Measurements from ENCODE around the gene MFSD1.
A peak's percentile ranks its signal among the peaks of the same experiment; 100 is the strongest.

The MFSD1 gene, protein sequence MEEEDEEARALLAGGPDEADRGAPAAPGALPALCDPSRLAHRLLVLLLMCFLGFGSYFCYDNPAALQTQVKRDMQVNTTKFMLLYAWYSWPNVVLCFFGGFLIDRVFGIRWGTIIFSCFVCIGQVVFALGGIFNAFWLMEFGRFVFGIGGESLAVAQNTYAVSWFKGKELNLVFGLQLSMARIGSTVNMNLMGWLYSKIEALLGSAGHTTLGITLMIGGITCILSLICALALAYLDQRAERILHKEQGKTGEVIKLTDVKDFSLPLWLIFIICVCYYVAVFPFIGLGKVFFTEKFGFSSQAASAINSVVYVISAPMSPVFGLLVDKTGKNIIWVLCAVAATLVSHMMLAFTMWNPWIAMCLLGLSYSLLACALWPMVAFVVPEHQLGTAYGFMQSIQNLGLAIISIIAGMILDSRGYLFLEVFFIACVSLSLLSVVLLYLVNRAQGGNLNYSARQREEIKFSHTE

DNA sequence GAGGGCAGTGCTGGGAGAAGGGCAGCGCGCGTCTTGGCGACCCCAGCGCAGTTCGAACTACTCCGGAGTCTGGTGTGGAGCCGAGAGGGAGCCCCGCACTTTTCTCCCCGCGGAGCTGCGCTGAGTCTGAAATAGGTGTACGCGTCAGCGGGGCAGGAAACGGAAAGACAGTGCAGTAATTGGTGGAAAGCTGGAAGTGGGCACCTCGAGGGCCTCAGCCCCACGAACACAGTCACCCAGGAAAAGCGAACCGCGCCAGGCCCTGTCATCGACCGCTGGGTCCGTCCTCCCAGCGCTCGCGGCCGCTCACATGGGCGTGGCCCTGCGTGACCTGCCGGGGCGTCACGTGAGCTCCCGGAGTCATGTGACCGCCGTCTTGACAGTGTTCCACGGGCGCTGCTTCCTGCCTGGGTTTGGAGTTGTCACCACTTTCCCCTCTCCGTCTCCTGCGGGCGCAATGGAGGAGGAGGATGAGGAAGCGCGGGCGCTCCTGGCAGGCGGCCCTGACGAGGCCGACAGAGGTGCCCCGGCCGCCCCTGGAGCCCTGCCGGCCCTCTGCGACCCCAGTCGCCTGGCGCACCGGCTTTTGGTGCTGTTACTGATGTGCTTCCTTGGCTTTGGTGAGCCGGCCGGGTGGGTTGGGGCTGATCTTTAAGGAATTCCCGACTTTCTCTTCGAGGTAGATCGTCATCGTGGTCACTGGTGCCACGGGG, at the start of gene MFSD1:
Gene MFSD1, plus strand, starts transcription at position 359 of the 713 bp plus-strand sequence. Its CDS starts 99 bp downstream, at position 458.
- peak; percentile 70 for DNase-seq (ENCODE audit: low read depth)

- DNase-seq (ENCODE audit: low read depth): no peak
Observed at GRCh38 chr3:158753854-158754253, 48.0 kb upstream of the MFSD1 start.

- no peak for DNase-seq (ENCODE audit: low read depth)
Observed at GRCh38 chr3:158755421-158755820, 46.4 kb upstream of the MFSD1 start.

DNA sequence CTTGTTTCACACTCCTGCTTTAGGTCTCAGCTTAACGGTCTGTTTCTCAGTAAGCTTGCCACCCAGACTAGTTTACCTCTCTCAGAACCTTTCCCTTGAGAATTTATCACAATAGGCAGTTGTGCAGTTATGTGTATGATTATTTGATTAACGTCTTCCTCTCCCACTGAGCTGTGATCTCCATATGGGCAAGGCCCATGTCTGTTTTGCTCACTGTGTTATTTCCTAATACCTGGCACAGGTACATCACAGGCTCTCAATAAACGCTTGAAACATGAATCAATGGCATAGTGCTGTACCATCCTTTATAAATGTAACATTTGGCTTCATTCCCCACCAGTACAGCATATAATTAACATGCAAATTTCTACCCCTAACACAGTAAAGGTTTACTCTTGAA, 40.5 kb upstream of the MFSD1 start:
- DNase-seq (ENCODE audit: low read depth): no peak

GRCh38 chr3:158762701-158763100, 39.2 kb upstream of the MFSD1 start:
- DNase-seq (ENCODE audit: low read depth): no peak

GRCh38 chr3:158763421-158763820, 38.4 kb upstream of the MFSD1 start:
- no peak for DNase-seq (ENCODE audit: low read depth)

DNA sequence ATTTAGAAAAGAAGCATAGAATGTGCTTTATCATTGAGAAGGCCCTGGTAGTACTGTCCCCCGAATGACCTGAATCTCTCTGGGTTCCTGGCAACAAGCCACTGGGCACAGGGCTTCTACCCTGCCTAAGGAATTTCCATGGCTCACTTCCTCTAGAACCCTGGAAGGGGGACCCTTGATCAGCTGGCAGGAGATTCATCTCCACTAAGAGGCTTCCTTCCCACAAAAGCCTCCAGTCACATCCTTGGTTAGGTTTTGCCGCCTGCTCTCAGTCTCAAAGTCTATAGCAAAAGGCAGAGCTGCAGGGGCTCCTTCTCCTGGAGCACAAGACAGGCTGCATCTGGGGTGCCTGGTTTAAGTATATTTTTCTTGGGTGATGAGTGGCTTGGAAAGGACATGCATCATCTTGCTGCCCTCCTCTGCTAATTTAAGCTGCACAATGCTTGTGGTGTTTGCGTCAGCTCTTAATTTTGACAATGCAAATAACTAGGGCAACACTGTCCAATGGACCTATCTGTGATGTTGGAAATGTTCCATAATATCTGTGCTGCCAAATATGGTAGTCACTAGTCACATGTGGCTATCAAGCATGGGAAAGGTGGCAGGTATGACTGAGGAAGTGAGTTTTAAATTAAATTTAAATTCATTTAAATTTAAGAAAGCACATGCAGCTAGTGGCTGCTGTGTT, 36.2 kb upstream of the MFSD1 start:
- no peak for DNase-seq (ENCODE audit: low read depth)

- DNase-seq (ENCODE audit: low read depth): no peak
Observed at GRCh38 chr3:158766364-158766763, 35.5 kb upstream of the MFSD1 start.

GRCh38 chr3:158768361-158768787, 33.5 kb upstream of the MFSD1 start:
- no peak for DNase-seq (ENCODE audit: low read depth)

- DNase-seq (ENCODE audit: low read depth): no peak
Observed at GRCh38 chr3:158768881-158769543, 32.8 kb upstream of the MFSD1 start.

DNA sequence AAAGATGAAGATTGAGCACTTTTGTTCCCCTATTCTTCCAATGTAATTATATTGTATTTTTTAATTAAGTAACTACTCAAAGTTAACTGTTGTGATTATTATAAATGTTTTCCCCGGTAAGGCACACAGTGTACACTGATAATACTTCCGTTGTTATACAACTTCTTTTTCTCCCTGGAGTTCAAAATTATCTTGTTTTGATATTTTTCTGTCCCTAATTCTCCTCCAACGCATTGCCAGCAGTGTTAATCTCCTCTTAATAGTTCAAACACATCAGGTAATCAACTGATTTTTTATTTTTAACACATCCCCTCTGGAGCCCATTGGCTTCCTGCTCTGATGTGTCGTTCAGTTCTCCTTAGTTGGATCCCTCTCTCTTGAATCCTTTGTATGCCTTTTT, 32.3 kb upstream of the MFSD1 start:
- no peak for DNase-seq (ENCODE audit: low read depth)

- DNase-seq (ENCODE audit: low read depth): no peak
Observed at GRCh38 chr3:158769952-158770740, 31.7 kb upstream of the MFSD1 start.

DNA sequence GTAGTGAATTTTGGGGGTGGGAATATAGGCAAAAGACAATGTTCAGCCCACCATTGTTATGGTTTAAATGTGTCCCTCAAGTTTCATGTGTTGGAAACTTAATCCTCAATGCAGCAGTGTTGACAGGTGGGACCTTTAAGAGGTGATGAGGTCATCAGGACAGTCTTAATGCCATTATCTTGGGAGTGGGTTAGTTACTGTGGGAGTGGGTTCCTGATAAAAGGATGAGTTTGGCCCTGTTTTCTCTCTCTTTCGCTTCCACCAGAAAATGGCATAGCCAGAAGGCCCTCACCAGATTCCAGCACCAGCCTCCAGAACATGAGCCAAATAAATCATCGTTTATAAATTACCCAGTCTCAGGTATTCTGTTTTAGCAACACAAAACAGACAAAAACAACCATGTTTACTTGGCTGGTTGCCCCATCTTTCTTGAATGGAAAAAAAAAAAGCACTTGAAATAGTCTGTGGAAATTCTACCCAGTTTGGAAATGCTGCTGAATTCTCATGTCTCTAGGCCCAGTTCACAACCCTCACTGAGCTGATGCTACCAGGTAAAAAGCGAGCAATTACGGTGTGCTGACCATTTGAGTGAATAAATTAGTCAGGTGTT, 31.0 kb upstream of the MFSD1 start:
- no peak for DNase-seq (ENCODE audit: low read depth)

- DNase-seq (ENCODE audit: low read depth): no peak
Observed at GRCh38 chr3:158771577-158771976, 30.3 kb upstream of the MFSD1 start.

DNA sequence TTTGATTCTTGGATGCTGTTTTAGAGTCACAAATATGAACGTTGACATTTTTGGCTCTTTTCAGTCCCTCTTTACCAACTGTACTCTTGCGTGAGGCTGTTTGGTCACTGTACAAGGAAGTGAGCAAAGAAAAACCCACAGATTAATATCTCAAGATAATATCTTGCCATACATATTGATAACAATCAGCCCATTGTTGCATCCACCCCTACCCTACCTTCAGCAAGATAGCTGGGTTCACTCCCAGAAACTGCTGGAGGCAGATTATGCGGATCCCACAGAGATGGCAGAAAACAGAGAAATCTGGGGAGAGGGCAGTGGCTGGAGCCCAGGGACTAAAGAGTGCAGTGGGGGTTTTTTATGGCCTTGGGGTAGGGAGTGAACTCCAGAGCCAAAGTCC, 29.9 kb upstream of the MFSD1 start:
- DNase-seq (ENCODE audit: low read depth): no peak

- no peak for DNase-seq (ENCODE audit: low read depth)
Observed at GRCh38 chr3:158773166-158773565, 28.7 kb upstream of the MFSD1 start.

DNA sequence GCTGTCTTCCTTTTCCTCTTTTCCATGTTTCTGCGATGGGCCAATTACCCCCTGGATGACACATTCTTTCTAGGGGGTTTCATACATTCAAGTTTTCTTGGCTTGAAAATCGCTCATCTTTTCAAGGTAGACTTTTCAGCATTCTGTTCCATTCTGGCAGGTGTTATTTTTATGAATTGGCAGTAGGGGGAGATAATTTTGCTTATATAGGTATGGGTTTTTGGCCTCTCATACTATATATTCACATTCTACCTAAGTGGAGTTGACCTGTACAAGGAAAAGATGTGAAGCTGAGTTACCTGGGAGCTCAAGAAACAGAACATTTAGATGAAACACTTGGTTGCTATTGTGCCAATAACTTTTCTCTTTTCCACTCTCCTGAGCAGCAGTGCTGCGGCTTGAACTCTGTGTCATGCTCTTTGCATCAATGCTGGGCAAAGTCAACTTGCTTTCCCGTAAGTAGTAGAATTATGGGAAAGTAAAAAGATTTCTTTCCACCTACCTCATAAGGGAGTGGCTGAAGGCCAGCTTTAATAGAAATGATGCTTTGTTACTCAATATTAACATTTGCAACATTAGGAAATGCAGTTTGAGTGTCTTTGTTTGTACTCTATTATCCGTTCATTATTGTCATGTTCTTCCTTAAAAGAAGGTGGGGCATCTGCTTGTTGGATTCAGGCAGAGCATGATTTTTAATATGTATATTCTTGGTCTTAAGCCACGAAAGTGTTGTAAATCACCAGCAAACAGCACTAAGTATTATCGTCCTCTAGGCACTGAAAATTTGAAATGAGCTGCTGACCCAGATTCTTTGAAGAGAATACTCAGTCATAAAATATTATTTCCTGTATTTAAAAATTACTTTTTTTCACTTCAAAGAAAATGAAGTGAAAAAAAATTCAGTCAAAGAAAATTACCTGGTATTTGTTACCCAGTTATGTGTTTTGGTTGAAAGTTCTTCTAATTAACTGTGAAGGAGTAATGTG, 27.7 kb upstream of the MFSD1 start:
- DNase-seq (ENCODE audit: low read depth): no peak

- no peak for DNase-seq (ENCODE audit: low read depth)
Observed at GRCh38 chr3:158774965-158775364, 26.9 kb upstream of the MFSD1 start.
